Skeletal muscle cell (primary cell): ENCODE measurements around the gene ZBTB17.
"Not testable (repeated sequence)": the region's sequence is repeated elsewhere in the genome, so short reads cannot be mapped to it uniquely, and the experiment has no call there.

Experiments
- DNase-seq: peaks from one replicate; pipeline ENCODE4 v3.0.0-alpha.2; 2010; ENCODE audit warnings: low read depth
- H3K4me3 ChIP-seq: 2 replicates; pipeline ENCODE4 v1.5.1; 2011; ENCODE audit warnings: low read depth, mild to moderate bottlenecking, control low read depth, low read length, moderate library complexity

Gene ZBTB17

GRCh38 chr1:15918962-15919715 lies 56.8 kb downstream of the ZBTB17 start:
- H3K4me3 ChIP-seq: no peak overlapping the region
- no peak for DNase-seq

- no peak for DNase-seq
- H3K4me3 ChIP-seq: no peak overlapping the region
These were observed 59.0 kb downstream of the ZBTB17 start for GRCh38 chr1:15916916-15917315.

- DNase-seq: no peak
- no peak overlapping the region for H3K4me3 ChIP-seq
These were observed 59.5 kb downstream of the ZBTB17 start for GRCh38 chr1:15916417-15916816.

- no peak overlapping the region for H3K4me3 ChIP-seq
- DNase-seq: no peak
These were observed 59.9 kb downstream of the ZBTB17 start for GRCh38 chr1:15915991-15916390.

- H3K4me3 ChIP-seq, DNase-seq: not testable (repeated sequence)
These were observed 62.3 kb downstream of the ZBTB17 start for GRCh38 chr1:15913607-15914006.

GRCh38 chr1:15911927-15912326 lies 64.0 kb downstream of the ZBTB17 start:
- DNase-seq: no peak
- H3K4me3 ChIP-seq: no peak overlapping the region

- DNase-seq: no peak
- no peak overlapping the region for H3K4me3 ChIP-seq
These were observed 64.8 kb downstream of the ZBTB17 start for GRCh38 chr1:15911141-15911540.

- no peak for DNase-seq
These were observed 67.3 kb downstream of the ZBTB17 start for GRCh38 chr1:15908597-15908996.

GRCh38 chr1:15902882-15903281 lies 73.0 kb downstream of the ZBTB17 start:
- no peak overlapping the region for H3K4me3 ChIP-seq
- DNase-seq: no peak

More at GRCh38 chr1:15908597-15908996, 67.3 kb downstream of the ZBTB17 start:
- no peak overlapping the region for H3K4me3 ChIP-seq

GRCh38 chr1:15900662-15901279 lies 75.1 kb downstream of the ZBTB17 start:
- no peak overlapping the region for H3K4me3 ChIP-seq
- DNase-seq: no peak

- no peak overlapping the region for H3K4me3 ChIP-seq
- DNase-seq: no peak
These were observed 76.6 kb downstream of the ZBTB17 start for GRCh38 chr1:15899266-15899665.

- not testable (repeated sequence) for DNase-seq, H3K4me3 ChIP-seq
These were observed 78.9 kb downstream of the ZBTB17 start for GRCh38 chr1:15896841-15897610.

- no peak for DNase-seq
- no peak overlapping the region for H3K4me3 ChIP-seq
These were observed 80.7 kb downstream of the ZBTB17 start for GRCh38 chr1:15895233-15895632.

GRCh38 chr1:15892857-15893599 lies 82.9 kb downstream of the ZBTB17 start:
- H3K4me3 ChIP-seq, DNase-seq: not testable (repeated sequence)
